Breast epithelium (tissue), 4 donors: Measurements from ENCODE around the gene ALX4. TPM values are rescaled to one million over a fixed set of nuclear protein-coding genes. Genes with fewer than 3 reads are reported as not detected.

Experiments used
- DNase-seq, 2 donors: peaks; one replicate each; pipeline ENCODE4 v3.0.0-alpha.2; 2019; ENCODE audit warnings: low spot score in 2 of 2
- H3K27ac ChIP-seq, 2 donors: fragments of 200-600 bp; sonication (generic) in 1 of 2; one replicate each; pipeline ENCODE4 v1.5.1; 2016 to 2019; ENCODE audit warnings: mild to moderate bottlenecking in 1 of 2
- H3K27me3 ChIP-seq, 2 donors: fragments of 200-600 bp; sonication (generic) in 1 of 2; one replicate each; pipeline versions ENCODE4 v1.5.1 to v1.6.0; 2017 to 2019; ENCODE audit warnings: control low read depth in 1 of 2, mild to moderate bottlenecking in 1 of 2
- H3K36me3 ChIP-seq: fragments of 200-600 bp; one replicate; pipeline ENCODE4 v1.5.1; 2019
- H3K4me1 ChIP-seq, 2 donors: fragments of 200-600 bp; sonication (generic); one replicate each; pipeline ENCODE4 v1.5.1; 2016 to 2019; ENCODE audit warnings: control low read depth in 1 of 2
- H3K4me3 ChIP-seq, 3 donors: fragments of 200-600 bp; sonication (generic); 1 replicate in 2 of 3; 2 replicates in 1 of 3; pipeline ENCODE4 v1.5.1; 2016 to 2019; ENCODE audit warnings: mild to moderate bottlenecking in 3 of 3, moderate library complexity in 2 of 3
- H3K9me3 ChIP-seq, 2 donors: fragments of 200-600 bp; sonication (generic) in 1 of 2; one replicate each; pipeline ENCODE4 v1.5.1; 2016 to 2019; ENCODE audit warnings: control low read depth in 1 of 2
- CTCF ChIP-seq, 3 donors: fragments of 450-650 bp; IDR thresholded peaks; one replicate each; pipeline ENCODE4 v1.5.1; 2016 to 2017; ENCODE audit warnings: antibody characterized with exemption in 3 of 3, mild to moderate bottlenecking in 3 of 3, moderate library complexity in 3 of 3
- POLR2A ChIP-seq: fragments of 450-650 bp; IDR thresholded peaks from one replicate; pipeline ENCODE4 v1.6.1; 2016; ENCODE audit warnings: antibody characterized with exemption, mild to moderate bottlenecking, moderate library complexity
- POLR2AphosphoS5 ChIP-seq, 3 donors: sonication (generic); formaldehyde crosslinking; IDR thresholded peaks; one replicate each; pipeline ENCODE4 v1.6.1; 2017; ENCODE audit warnings: antibody characterized with exemption in 3 of 3
- intact Hi-C: fragments of 100-400 bp; cut with DNase I; formaldehyde crosslinking; loops from one replicate; pipeline ENCODE4 v1.15.1; 2023; ENCODE audit warnings: low total_unique reads
- total RNA-seq, 3 donors: library from RNA; depleted of rRNA; stranded (reverse); fragments of >200 nt; gene quantifications; one replicate each; pipeline ENCODE4 v1.1.0, GENCODE V29; 2016

The ALX4 gene
- total RNA-seq, 3 donors from 2014 or later, result under 0.01 to 5.2 (median 1.9) TPM

DNA sequence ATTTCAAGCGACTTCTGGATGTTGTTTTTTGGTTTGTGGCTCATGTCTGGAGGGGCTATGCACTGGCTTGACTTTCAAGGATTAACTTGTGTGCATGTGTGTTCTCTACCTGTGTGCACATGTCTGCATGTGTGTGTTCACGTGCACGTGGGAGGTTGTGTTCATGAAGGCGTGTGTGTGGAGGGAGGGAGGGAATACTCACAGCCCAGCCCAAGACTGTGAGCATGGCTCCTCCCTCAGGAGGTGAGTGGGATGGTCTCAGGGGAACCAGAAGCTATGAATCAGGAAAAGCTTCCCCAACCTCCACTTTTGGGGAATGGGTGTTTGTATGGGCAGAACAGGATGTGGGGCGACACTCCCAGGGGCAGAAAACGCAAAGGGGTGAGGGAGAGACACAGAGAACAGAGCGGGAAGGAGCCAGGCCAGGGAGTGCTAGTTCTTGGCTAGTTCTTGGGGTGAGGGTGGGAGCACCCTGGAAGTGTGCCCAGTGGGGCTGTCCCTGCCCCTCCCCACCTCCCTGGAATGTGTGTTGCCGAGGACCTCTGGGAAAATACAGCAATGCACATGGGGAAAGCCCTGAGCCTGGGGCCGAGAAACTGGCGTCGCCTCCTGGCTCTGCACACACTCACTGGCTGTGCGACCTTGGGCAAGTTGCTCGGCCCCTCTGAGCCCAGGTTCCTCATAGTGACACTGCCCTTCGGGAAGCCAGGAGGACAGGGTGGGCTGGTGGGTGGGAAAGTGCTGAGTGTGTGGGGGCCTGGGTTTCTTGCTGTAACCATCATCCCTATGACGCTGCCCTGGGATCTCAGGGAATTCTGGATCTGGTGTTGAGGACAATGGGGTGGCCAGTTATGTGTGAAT, 16.9 kb upstream of the ALX4 start:
- H3K4me3 ChIP-seq, result no peak overlapping the region
- peaks cover 0 to 34% of the 10 kb centered on the region in 2 donors for H3K27me3 ChIP-seq
- H3K4me1 ChIP-seq, result no peaks in the 10 kb centered on the region
- H3K36me3 ChIP-seq, result no peaks in the 10 kb centered on the region
- DNase-seq, result no peak
- TF ChIP-seq POLR2A, result no peak
- TF ChIP-seq CTCF (IDR thresholded peaks at IDR 0.05), result no peak
- TF ChIP-seq POLR2AphosphoS5 (IDR thresholded peaks at IDR 0.05), result no peak
- no peaks in the 10 kb centered on the region for H3K9me3 ChIP-seq
- no peak overlapping the region for H3K27ac ChIP-seq
- intact Hi-C loops, result no loop called here

- Histone ChIP-seq H3K36me3 (no peaks in the 10 kb centered on the region), H3K27ac (no peak overlapping the region), H3K4me1 (no peaks in the 10 kb centered on the region), H3K27me3 (peaks cover 0 to 45% of the 10 kb centered on the region in 2 donors), H3K9me3 (no peaks in the 10 kb centered on the region), H3K4me3 (no peak overlapping the region)
- DNase-seq, result no peak
- TF ChIP-seq POLR2A, result no peak
- TF ChIP-seq POLR2AphosphoS5 (IDR thresholded peaks at IDR 0.05), result no peak
- TF ChIP-seq CTCF (IDR thresholded peaks at IDR 0.05), result no peak
- intact Hi-C loops, result no loop called here
These were observed 15.8 kb upstream of the ALX4 start for GRCh38 chr11:44325698-44326097.

- DNase-seq, result no peak
- H3K4me3 ChIP-seq, result no peak overlapping the region
- H3K9me3 ChIP-seq, result no peaks in the 10 kb centered on the region
- intact Hi-C loops, result no loop called here
- no peaks in the 10 kb centered on the region for H3K36me3 ChIP-seq
- H3K27ac ChIP-seq, result no peak overlapping the region
- H3K27me3 ChIP-seq, result peaks cover 0 to 53% of the 10 kb centered on the region in 2 donors
- H3K4me1 ChIP-seq, result no peaks in the 10 kb centered on the region
- TF ChIP-seq CTCF (IDR thresholded peaks at IDR 0.05) (no peak), POLR2A (no peak), POLR2AphosphoS5 (IDR thresholded peaks at IDR 0.05) (no peak)
These were observed 15.0 kb upstream of the ALX4 start for GRCh38 chr11:44324749-44325525.

DNA sequence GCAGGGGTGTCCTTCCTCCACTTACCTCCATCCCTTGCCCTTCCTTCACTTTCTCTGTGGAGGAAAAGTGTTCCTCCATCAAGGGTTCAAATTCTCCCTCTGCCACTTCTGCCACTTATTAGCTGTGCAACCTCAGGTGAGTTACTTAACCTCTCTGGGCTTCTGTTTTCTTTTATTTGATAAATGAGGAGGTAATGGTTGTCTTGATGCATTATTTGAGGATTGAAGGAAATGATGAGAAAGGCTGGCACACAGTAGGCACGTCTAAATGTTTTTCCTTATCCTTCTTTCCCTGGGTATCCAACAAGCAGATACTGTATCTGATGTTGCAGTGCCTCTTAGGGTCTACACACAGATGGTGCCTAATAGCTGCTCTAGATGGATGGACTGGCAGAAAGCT, 14.3 kb upstream of the ALX4 start:
- Histone ChIP-seq H3K36me3 (no peaks in the 10 kb centered on the region), H3K9me3 (no peaks in the 10 kb centered on the region), H3K27me3 (peaks cover 0 to 59% of the 10 kb centered on the region in 2 donors), H3K4me1 (no peaks in the 10 kb centered on the region), H3K27ac (no peak overlapping the region), H3K4me3 (no peak overlapping the region)
- no peak for DNase-seq
- intact Hi-C loops, result no loop called here
- TF ChIP-seq POLR2AphosphoS5 (IDR thresholded peaks at IDR 0.05), result no peak
- TF ChIP-seq POLR2A, result no peak
- TF ChIP-seq CTCF (IDR thresholded peaks at IDR 0.05), result no peak

- no peaks in the 10 kb centered on the region for H3K36me3 ChIP-seq
- no peaks in the 10 kb centered on the region for H3K9me3 ChIP-seq
- intact Hi-C loops, result no loop called here
- DNase-seq, result no peak
- TF ChIP-seq POLR2A, result no peak
- TF ChIP-seq POLR2AphosphoS5 (IDR thresholded peaks at IDR 0.05), result no peak
- TF ChIP-seq CTCF (IDR thresholded peaks at IDR 0.05), result no peak
- peaks cover 0 to 79% of the 10 kb centered on the region in 2 donors for H3K27me3 ChIP-seq
- no peak overlapping the region for H3K4me3 ChIP-seq
- no peaks in the 10 kb centered on the region for H3K4me1 ChIP-seq
- no peak overlapping the region for H3K27ac ChIP-seq
These were observed 12.3 kb upstream of the ALX4 start for GRCh38 chr11:44322243-44322642.
